GM11168 (cell line): ENCODE data around the gene CSK.

Experiments used
- in situ Hi-C: fragments of 300-500 bp; cut with MboI; formaldehyde crosslinking; loops from one replicate; pipeline ENCODE4 v1.12.0; 2022; ENCODE audit warnings: low sequenced_read_pairs; ENCODE audit not compliant: unreplicated experiment

CSK gene

GRCh38 chr15:74768771-74769342, 13.0 kb upstream of the CSK start:
- in situ Hi-C loops: loop anchor here (5.0 to 25.0 kb wide), 2 partner anchors 132 to 407 kb away; partner anchors contain the start of gene CYP11A1

GRCh38 chr15:74769463-74770025, 12.3 kb upstream of the CSK start:
- in situ Hi-C loops: loop anchor here (5.0 to 25.0 kb wide), 3 partner anchors 68 to 407 kb away; partner anchors contain the start of gene CYP11A1

- in situ Hi-C loops: loop anchor here (5.0 to 25.0 kb wide), 2 partner anchors 67 to 408 kb away; partner anchors contain the start of gene CYP11A1
Measured at GRCh38 chr15:74770211-74770903, 11.5 kb upstream of the CSK start.

DNA sequence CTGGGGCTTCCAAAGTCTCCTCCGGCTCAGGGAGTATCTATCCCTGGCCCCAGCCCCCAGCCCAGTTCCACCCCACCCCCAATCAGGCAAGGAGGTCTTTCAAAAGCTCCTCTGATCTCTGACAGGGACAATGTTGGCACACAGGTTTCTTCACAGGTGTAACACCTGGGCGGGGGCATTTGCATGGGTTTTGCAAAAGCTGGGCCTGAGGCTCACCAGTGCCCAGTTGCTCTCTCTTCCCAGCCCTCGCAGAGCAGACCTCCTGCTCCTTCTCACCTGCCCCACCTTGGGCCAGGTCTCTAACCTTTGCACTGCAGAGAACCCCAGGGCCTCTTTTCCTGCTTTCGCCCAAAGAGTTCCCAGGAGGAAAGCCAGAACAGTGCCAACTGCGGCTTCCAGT, 8.6 kb upstream of the CSK start:
- in situ Hi-C loops: loop anchor here (5.0 to 25.0 kb wide), 2 partner anchors 64 to 411 kb away; partner anchors contain the start of gene CYP11A1

GRCh38 chr15:74773731-74774252, 8.1 kb upstream of the CSK start:
- in situ Hi-C loops: loop anchor here (5.0 to 25.0 kb wide), 2 partner anchors 64 to 411 kb away; partner anchors contain the start of gene CYP11A1

- in situ Hi-C loops: no loop called here
Measured at GRCh38 chr15:74775132-74775562, 6.7 kb upstream of the CSK start.

DNA sequence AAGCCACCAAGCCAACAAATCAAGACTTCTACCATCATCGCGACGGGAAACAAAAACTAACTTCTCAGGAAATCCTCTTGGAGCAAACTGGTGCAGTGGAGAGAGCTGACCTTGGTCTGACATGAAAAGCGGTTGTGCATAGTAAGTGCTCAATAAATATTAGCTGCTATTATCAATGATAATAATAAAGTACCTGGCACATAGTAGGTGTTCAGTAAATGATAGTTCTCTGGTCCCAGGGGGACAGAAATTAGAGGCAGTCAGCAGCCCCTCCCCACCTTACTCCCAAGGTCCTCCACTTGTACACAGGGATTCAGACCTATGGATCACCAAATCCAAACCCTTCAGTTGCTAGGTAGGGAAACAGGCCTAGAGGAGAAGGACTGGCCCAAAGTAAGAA, 6.0 kb upstream of the CSK start:
- in situ Hi-C loops: no loop called here

DNA sequence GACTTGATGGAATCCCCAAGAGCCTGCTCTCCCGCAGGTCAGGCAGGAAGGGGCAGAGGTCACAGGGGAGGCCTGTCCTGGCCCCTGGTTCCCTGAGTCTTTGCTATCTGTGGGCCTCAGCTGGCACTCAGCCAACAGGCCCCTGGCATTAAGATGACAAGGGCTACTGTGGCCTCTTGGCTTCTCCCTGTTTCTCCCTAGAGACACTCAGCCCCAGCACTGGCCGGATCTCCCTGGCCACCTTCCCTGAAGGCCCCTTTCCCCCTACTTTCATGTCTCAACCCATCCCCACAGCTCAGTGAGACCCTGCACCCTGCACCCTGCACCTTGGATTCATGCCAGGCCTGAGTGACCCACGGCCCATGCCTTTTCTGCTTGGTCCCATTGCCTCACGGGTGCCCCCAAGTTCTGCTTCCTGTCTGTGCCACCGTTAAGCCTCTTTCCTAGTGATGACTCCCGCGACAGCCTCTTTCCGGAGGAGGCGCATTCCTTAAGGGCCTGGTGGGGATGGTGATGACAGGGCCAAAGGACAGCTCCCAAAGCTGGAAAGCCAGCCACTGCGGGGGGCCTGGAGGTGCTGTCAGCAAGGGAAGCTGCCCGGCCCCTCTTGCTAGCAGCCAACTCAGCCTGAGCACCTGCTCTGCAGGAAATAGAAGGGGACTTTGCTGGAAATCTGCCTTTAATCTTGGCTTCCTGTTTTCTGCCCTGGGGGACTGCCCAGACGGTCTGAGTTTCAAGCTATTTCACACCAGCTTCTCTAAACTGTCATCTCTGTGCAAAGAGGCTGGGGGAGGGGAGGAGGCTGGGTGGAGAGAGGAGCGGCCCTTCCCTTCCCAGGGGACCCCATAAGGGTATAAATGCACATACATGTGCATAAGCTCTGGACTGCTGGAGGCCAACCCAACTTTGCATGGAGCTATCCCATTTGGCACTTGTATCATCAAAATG, 4.8 kb upstream of the CSK start:
- in situ Hi-C loops: no loop called here

GRCh38 chr15:74777769-74778598, 3.9 kb upstream of the CSK start:
- in situ Hi-C loops: no loop called here

DNA sequence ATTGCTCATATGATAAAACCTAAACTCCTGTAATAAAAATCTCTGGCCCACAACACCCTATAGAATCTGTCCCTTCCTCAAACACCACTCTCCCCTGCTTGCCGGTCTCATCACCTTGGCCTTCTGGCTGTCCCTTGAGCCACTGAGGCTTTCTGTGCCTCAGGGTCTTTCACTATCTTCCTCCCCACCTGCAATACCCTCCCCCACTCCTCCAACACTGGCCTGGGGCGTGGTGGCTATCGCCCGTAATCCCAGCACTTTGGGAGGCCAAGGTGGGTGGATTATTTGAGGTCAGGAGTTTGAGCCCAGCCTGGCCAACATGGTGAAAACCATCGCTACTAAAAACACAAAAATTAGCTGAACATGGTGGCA, 3.3 kb upstream of the CSK start:
- in situ Hi-C loops: no loop called here

GRCh38 chr15:74779162-74779648, 2.7 kb upstream of the CSK start:
- in situ Hi-C loops: no loop called here

GRCh38 chr15:74780523-74781430, 1.1 kb upstream of the CSK start:
- in situ Hi-C loops: no loop called here

- in situ Hi-C loops: no loop called here
Measured at GRCh38 chr15:74782259-74783071, 585 bp downstream of the CSK start.

DNA sequence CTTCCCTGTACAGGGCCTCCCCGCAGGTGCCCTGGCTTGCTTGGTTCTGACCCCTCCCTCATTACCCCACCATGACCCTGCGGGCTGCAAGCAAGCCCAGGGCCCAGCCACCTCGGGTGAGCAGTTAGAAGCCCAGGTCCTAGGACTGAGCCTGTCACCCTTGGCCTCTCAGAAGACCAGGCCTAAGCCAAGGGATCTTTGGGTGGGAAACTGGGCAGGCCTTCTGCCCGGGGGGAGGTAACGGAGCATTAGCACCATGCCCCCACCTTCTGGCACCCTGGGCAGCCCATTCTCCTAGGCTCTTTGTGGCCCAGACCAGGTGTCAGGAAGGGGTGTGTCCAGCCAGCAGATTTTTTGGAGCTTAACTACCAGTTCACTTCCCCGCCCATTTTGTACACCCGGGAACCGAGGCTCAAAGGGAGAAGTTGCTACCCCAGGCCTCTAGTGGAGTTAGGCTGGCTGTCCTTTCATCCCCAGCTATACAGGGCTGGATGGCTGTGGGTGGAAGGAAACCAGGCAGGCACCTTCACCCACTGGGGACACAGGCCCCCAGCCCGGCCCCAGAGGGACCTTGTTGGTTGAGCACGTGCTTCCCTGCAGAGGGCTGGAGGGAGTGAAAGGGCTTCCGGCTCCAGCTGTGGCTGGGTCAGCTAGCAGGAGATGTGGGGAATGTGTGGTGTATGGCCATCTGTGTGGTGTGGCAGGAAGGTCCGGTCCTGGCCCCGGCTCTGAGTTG, 1.4 kb downstream of the CSK start:
- in situ Hi-C loops: no loop called here

- in situ Hi-C loops: no loop called here
Measured at GRCh38 chr15:74783808-74784175, 1.9 kb downstream of the CSK start.

DNA sequence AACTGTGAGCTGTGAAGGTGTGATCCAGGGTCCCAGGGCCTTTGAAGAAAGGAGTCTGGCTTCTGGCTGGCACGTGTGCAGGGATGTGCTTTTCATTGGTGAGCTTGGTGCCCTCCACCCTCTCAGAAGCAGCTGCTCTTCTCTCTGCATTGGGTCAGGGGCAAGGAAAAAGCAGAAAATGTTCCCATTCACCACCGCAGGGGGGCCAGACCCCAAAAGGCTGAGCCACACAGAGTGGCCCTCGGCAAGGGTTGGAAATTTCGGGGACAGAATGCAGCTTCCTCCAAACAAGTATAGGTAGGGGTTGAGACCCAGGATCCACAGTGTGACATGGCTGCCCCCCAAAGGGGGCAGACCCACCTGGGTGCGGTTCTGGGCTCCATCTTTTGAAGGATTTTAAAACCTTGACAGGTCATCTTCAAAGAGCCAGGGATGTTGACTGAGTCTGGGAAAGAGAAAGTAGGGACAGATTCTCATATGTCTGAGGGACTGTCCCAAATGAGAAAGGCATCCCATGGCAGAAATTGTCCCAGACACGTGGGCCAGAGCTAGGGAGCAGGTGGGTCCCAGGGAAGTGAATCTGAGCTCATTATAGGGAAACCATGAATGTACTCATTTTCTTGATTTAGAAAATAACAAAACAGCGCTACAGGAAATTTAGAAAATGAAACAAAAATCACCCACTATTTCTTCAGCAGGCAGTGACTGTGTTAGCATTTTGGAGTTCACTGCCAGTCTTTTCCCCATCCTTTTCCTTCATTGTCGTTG, 2.7 kb downstream of the CSK start:
- in situ Hi-C loops: no loop called here
